IPS DF 6.9 (cell line): ENCODE data around the gene SENP1.
"Not testable (repeated sequence)": the region's sequence is repeated elsewhere in the genome, so short reads cannot be mapped to it uniquely, and the experiment has no call there.

Source experiments
- DNase-seq: peaks from one replicate; pipeline ENCODE4 v3.0.0-alpha.2; 2013; ENCODE audit warnings: low read depth, low spot score
- H3K27ac ChIP-seq: one replicate; pipeline ENCODE4 v1.5.1; 2013; ENCODE audit warnings: low read length, control low read depth
- H3K27me3 ChIP-seq: 2 replicates; pipeline ENCODE4 v1.6.1; 2013; ENCODE audit warnings: mild to moderate bottlenecking, low read length; ENCODE audit not compliant: control insufficient read depth, insufficient read depth
- H3K36me3 ChIP-seq: 2 replicates; pipeline ENCODE4 v1.6.1; 2013; ENCODE audit warnings: low read length; ENCODE audit not compliant: control insufficient read depth, insufficient read depth
- H3K4me1 ChIP-seq: 2 replicates; pipeline ENCODE4 v1.6.1; 2013; ENCODE audit warnings: low read length; ENCODE audit not compliant: control insufficient read depth, insufficient read depth
- H3K4me3 ChIP-seq: 2 replicates; pipeline ENCODE4 v1.5.1; 2013; ENCODE audit warnings: mild to moderate bottlenecking, low read length
- H3K9me3 ChIP-seq: 2 replicates; pipeline ENCODE4 v1.6.1; 2013; ENCODE audit warnings: low read length, inconsistent platforms; ENCODE audit not compliant: control insufficient read depth, insufficient read depth
- WGBS: extraction: QIAGEN DNeasy Blood & Tissue Kit; methylation state at CpG from one replicate; pipeline ENCODE4 v1.1.7; 2013; ENCODE audit warnings: mixed read lengths, missing lambda C conversion rate; ENCODE audit not compliant: insufficient read length, insufficient coverage; 5-methylcytosine and 5-hydroxymethylcytosine counted together

SENP1 gene

DNA sequence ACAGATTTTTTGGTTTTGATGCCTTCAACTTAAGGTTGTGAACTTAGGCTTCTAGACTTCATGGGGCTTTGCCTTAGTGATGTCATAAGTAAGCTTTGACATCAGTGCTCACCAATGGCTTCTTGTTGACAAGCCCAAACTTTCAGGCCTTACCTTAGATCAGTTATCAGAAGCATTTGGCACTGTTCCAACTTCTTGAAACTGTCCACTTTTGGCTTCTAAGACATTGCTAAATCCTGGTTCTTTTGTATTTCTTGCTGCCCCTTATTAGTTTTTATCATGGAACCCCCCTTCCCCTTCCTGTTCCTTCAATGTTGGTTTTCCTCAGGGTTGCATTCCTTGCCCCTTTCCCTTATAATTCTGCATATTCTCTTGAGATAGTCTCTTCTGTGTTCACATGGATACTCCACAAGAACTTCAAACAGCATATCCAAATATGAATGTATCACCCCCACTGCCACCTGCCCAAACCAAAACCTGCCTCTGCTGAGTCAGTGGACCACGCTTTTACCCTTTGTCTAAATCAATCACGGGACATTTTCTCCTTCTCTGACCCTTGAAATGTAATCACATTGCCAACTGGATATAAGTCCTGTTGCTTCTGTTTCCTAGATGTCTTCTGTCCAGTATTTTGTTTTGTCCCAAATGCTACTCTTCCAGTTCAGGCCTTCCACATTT lies 21.2 kb upstream of the SENP1 start:
- no peaks in the 10 kb centered on the region for H3K4me1 ChIP-seq
- no CpG with 5 or more reads among the region's 2 CpGs for whole genome bisulfite sequencing
- H3K27ac ChIP-seq = no peak overlapping the region
- DNase-seq = no peak
- H3K4me3 ChIP-seq = no peak overlapping the region
- H3K27me3 ChIP-seq = no peaks in the 10 kb centered on the region
- H3K36me3 ChIP-seq = peaks cover 8% of the 10 kb centered on the region; the same call in 1 of the 2 replicates
- H3K9me3 ChIP-seq = no peaks in the 10 kb centered on the region

DNA sequence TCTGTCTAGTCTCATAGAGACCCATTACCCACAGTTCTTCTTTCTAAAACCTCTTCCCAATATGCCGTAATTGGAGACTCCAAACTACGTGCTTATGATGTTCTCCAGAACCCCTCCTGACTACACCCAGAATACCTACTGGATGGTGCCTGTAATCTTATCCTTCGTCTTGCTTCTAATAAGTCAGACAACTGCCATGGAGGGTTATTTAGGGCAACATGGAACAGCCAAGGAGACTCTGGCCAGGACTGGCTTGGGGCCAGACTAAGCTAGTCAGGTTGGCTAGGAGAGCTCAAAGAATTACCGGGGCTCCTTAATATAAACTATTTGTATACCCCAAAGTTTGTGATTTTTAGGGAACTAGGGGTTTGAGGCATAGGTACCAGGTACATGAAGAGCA lies 20.1 kb upstream of the SENP1 start:
- WGBS = no CpG with 5 or more reads among the region's 4 CpGs
- Histone ChIP-seq H3K27ac (no peak overlapping the region), H3K4me1 (no peaks in the 10 kb centered on the region), H3K27me3 (no peaks in the 10 kb centered on the region), H3K9me3 (no peaks in the 10 kb centered on the region), H3K36me3 (peaks cover 2% of the 10 kb centered on the region; the same call in 1 of the 2 replicates), H3K4me3 (no peak overlapping the region)
- no peak for DNase-seq

DNA sequence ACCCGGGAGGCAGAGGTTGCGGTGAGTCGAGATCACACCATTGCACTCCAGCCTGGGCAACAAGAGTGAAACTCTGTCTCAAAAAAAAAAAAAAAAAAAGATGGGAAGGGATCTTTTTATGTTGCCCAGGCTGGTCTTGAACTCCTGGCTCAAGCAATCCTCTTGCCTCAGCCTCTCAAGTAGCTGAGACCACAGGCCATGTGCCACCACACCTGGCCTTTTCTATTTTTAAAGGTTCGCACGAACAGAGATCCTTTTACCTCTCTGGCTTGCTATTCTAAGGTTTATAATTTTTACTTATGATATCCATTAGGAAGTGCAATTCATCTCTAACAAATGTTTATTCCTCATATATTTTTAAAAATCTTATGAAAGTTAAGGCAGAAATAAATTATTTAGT lies 19.7 kb upstream of the SENP1 start:
- H3K4me3 ChIP-seq, H3K4me1 ChIP-seq, DNase-seq, H3K27me3 ChIP-seq, H3K9me3 ChIP-seq, H3K27ac ChIP-seq, H3K36me3 ChIP-seq: not testable (repeated sequence)
- no CpG with 5 or more reads among the region's 5 CpGs for WGBS

DNA sequence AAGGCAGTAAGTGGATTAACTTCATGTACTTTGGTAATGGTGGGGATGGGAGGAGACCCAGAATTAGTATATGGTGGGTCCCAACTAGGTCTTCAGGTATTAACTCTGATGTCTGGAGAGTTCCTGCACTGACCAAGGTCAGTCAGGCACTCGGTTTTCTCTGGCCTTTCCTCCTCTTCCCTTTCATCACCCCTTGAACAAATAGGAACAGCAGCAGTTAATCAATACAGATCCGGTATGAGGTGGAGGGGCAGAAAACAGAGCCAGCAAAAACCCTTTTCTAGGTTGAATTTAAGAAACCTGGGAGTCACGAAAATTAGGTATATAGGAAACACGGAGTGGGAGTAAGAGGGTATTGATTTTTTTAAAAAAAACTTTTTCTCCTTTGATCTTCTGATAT lies 17.3 kb upstream of the SENP1 start:
- Histone ChIP-seq H3K27me3 (no peaks in the 10 kb centered on the region), H3K4me3 (no peak overlapping the region), H3K36me3 (peaks cover 2% of the 10 kb centered on the region; the same call in 1 of the 2 replicates), H3K9me3 (no peaks in the 10 kb centered on the region), H3K27ac (no peak overlapping the region), H3K4me1 (no peaks in the 10 kb centered on the region)
- DNase-seq = no peak
- no CpG with 5 or more reads among the region's 4 CpGs for WGBS

DNA sequence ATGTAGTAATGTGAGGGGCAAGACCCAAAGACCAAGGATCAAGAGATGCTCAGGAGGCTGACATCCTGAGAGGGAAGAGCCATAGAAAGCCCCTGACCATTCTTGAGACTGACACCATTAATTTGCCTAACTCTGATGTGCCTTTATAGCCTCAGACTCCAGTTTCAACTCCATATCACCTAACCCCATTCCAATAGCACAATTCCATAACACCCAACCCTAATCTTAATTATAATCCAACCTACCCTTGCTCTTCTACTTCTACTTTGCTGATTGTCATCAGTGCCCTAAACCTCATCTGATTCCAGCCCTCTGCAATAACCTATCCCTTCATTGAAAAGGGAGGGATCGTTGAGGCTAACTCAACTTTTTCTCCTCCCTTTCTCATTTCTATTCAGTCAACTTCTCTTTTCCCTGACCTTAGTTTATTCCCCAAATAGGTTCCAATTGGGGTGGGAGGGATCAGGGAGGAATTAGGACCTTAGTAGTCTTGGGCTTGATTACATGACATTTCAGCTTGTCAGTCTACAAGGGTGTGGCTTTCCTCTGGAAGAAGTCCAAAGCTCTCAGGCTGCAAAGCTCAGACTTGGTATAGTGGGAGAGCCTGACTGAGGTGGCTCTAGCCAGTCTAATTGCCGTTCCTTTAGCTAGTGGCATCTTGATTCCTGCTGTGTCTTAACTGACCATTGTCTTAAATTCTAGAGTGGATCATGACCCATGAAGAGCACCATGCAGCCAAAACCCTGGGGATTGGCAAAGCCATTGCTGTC lies 16.4 kb upstream of the SENP1 start:
- H3K27ac ChIP-seq = no peak overlapping the region
- peaks cover 2% of the 10 kb centered on the region; the same call in 1 of the 2 replicates for H3K36me3 ChIP-seq
- WGBS = no CpG with 5 or more reads among the region's 2 CpGs
- no peaks in the 10 kb centered on the region for H3K27me3 ChIP-seq
- H3K4me3 ChIP-seq = no peak overlapping the region
- H3K9me3 ChIP-seq = no peaks in the 10 kb centered on the region
- no peak for DNase-seq
- H3K4me1 ChIP-seq = no peaks in the 10 kb centered on the region

DNA sequence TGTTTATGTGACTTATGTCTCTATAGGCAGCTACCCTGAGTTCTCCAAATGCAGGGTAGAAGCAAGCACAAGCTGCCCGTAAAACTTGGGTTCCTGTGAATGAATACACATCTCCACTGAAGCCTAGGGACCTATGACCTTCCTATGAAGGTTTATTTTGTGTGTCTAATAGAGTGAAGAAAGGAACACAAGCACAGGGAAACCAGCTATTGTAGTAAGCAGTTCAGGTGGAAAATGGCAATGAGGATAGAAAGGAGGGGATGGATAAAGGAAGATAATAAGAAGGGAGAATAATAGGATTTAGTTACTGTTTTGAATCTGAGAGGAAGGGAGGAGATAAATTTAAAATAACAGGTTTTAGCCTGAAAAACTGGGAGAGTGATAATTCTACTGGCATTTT lies 15.6 kb upstream of the SENP1 start:
- Histone ChIP-seq H3K4me3 (no peak overlapping the region), H3K4me1 (no peaks in the 10 kb centered on the region), H3K9me3 (no peaks in the 10 kb centered on the region), H3K27ac (no peak overlapping the region), H3K27me3 (no peaks in the 10 kb centered on the region), H3K36me3 (peaks cover 2% of the 10 kb centered on the region; the same call in 1 of the 2 replicates)
- no peak for DNase-seq
- WGBS = no CpG with 5 or more reads among the region's 1 CpG

DNA sequence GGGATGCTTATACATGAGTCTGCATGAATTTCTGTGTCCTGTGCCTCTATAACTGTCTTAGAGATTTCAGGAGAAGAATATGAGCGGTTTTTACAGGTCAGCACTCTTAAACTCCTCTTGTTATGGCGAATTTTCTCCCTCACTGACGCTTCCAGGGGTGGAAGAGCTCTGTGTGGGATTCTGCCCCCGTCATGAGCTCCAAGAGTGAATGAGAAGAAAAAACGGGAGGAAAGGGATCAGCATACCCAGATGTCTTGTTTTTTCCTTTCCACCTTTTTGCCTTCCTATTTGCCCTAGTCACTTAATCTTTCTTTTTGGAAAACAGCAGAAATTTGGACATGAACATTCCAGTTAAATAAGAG lies 13.9 kb upstream of the SENP1 start:
- Histone ChIP-seq H3K9me3 (no peaks in the 10 kb centered on the region), H3K27ac (no peak overlapping the region), H3K4me1 (no peaks in the 10 kb centered on the region), H3K36me3 (peaks cover 2% of the 10 kb centered on the region; the same call in 1 of the 2 replicates), H3K27me3 (no peaks in the 10 kb centered on the region), H3K4me3 (peak overlapping the region; percentile 83; the same call in 1 of the 2 replicates)
- no CpG with 5 or more reads among the region's 5 CpGs for WGBS
- DNase-seq = no peak

DNA sequence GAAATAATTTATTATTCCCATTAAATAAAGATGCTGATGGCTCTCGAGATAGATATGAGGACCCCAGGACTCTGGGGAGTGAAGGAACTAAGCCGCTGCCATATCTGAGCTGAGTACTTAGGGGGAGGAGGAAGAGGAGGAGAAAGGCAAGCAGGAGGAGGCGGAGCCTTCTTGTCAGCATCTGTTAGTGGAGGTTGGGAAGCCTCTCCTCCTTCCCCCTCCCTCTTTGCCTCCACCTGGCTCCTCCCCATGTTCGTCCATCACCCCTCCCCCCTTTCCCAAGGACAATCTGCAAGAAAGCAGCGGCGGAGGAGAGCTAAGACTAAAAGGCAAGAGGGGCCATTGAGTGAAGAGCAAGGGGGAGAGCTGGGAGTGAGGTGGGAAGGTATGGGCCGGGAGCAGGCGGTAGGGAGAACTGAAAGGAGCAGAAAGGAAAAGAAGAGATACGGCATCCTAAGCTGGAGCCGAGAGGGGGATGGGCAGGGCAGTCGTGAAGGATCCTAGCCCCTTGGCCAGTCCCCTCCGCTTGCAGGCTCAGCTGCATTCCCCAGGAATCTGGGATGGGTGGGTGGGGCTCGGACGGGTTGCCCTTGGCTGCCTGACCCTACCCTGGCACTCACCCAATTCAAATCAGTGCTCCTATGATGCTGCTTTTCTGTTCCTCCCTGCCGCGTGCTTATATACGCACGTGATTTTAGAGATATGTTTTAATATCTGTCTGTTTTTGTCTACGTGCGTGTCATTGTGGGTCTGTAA lies 13.4 kb upstream of the SENP1 start, which contains the start of gene PFKM:
Gene PFKM, plus strand, starts transcription at position 287 of the 756 bp plus-strand sequence. CDS start 3,411 bp downstream, outside the sequence.
- no CpG with 5 or more reads among the region's 20 CpGs for whole genome bisulfite sequencing
- no peak within 1 kb of the TSS for H3K27ac ChIP-seq
- H3K4me1 ChIP-seq = no peaks in the 10 kb centered on the region
- DNase-seq = peak; percentile 96
- H3K36me3 ChIP-seq = peaks cover under 1% of the 10 kb centered on the region; the same call in 1 of the 2 replicates
- H3K4me3 ChIP-seq = peak within 1 kb of the TSS; percentile 83; the same call in 1 of the 2 replicates
- no peaks in the 10 kb centered on the region for H3K9me3 ChIP-seq
- H3K27me3 ChIP-seq = no peaks in the 10 kb centered on the region

DNA sequence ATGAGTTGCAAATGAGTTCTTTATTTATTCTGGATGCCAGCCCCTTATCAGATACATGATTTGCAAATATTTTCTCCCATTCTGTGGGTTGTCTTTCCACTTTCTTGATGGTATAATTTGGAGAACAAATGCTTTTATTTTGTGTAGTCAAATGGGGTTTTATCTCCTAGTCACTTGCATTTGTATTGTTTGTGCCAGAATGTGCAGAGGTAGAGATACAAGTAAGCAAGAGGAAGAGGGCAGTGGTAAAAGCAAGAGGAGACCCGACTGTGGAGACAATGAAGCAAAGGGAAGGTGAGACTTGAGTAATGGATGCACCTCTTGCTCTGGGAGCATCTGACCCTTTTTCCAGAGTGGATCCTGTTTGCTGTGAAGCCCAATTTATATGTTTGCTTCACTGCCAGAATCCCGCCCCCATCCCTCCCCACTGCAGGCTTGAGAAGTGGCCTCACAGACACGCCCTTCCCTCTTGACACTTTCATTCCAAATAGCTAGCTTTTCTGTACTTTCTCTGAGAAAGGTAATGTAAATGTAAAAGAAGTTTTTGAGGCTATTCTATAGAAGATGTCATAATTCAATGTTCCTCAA lies 12.5 kb upstream of the SENP1 start:
- Histone ChIP-seq H3K9me3 (no peaks in the 10 kb centered on the region), H3K27ac (no peak overlapping the region), H3K27me3 (no peaks in the 10 kb centered on the region), H3K36me3 (no peaks in the 10 kb centered on the region; the same call in 1 of the 2 replicates), H3K4me3 (no peak overlapping the region), H3K4me1 (no peaks in the 10 kb centered on the region)
- WGBS = no CpG with 5 or more reads among the region's 3 CpGs
- DNase-seq = no peak

DNA sequence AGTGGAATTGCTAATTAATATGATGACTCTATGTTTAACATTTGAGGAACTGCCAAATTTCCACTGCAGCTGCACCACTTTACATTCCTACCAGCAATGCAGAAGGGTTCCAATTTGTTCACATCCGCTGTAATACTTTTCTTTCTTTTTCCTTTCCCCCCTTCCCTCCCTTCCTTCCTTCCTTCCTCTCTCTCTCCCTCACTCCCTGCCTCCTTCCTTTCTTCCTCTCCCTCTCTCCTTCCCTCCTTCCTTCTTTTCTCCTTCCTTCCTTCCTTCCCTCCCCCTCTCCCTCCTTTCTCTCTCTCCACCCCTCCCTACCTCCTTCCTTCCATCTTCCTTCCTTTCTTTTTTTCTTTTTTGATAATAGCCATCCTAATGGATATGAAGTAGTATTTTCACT lies 10.1 kb upstream of the SENP1 start:
- Histone ChIP-seq H3K36me3 (no peaks in the 10 kb centered on the region), H3K27ac (no peak overlapping the region), H3K9me3 (no peaks in the 10 kb centered on the region), H3K4me3 (no peak overlapping the region), H3K27me3 (no peaks in the 10 kb centered on the region), H3K4me1 (no peaks in the 10 kb centered on the region)
- no peak for DNase-seq
- WGBS = no CpG with 5 or more reads among the region's 1 CpG
